GM19455 (cell line): ENCODE data around the gene IDS.

Experiments
- ATAC-seq: cut with Tn5 transposase; IDR thresholded peaks from one replicate; pipeline ENCODE4 v1.9.1; 2021; ENCODE audit not compliant: unreplicated experiment

IDS gene

DNA sequence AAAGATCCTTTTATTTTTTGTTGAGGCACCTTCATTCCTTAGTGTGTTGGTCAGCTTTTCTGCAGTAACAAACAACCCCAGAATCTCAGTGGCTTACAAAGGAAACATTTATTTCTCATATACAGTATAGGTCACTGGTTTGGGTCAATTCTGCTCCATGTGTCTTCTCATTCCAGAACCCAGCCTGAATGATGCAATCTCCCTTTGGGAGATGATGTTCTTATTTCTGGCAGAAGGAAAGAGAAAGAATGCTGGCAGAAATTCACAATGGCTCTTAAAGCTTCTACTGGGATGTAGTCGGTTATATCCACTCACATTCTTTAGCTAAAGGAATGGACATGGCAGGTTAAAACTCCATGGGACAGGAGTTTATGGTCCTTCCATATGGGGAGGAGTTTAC lies 42.3 kb downstream of the IDS start:
- ATAC-seq, result no peak

DNA sequence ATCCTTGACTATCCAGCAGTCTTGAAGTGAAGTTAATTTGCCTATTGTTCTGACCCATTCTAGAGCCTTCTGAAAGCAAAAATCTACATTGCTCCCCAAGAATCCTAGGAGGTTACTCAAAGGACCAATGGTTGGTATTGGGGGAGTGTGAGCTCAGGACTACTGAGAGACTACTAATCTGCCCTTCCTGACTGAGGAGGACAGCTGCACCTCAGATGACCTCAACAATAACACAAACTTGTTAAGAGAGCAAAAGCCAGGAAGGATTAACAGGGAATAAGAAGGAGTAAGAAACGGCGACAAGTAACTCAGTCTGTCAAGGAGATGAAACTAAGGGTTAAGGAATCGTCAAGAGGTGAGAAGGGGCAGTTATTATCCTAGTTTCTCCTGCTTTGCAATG lies 43.4 kb downstream of the IDS start:
- no peak for ATAC-seq

DNA sequence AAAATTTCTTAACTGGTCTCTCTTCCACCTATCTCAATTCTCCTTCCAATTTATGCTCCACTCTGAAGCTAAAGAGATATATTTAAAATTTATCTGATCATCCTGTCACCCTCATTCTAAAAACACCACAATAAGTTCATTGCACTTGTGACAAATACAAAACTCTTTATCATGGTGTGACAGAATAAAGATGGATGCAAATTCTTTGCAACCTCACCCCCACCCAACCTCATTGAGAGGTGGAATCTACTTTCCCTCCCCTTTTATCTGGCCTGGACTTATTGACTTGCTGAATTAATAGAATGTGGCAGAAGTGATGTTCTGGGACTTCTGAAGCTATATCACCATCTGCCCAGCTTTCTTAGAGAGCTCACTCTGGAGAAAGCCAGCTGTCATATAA lies 46.5 kb downstream of the IDS start:
- ATAC-seq, result no peak

- ATAC-seq, result no peak
Observed at GRCh38 chrX:149456476-149457245, 48.4 kb downstream of the IDS start.

DNA sequence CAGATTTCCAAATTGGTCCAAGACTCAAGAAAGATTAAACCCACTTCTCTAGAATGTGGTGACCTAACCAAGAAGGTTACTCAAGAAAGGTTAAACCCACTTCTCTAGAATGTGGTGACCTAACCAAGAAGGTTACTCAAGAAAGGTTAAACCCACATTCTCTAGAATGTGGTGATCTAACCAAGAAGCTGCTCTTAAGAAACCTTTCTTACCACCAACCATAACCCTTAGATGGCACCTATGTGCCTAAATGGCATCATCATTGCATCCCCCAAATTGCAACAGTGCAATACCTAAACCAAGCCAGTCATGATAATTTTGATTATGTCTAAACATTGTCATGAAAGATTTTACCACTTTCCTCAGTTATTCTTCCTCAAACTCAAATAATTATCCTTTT lies 49.2 kb downstream of the IDS start:
- no peak for ATAC-seq

- no peak for ATAC-seq
Observed at GRCh38 chrX:149453906-149454822, 50.9 kb downstream of the IDS start.

GRCh38 chrX:149453030-149453429 lies 52.1 kb downstream of the IDS start:
- ATAC-seq, result no peak

GRCh38 chrX:149433451-149433850 lies 71.7 kb downstream of the IDS start:
- ATAC-seq, result no peak

GRCh38 chrX:149433051-149433450 lies 72.1 kb downstream of the IDS start:
- no peak for ATAC-seq
